Naive B cell (primary cell): ENCODE measurements around the gene TMEM132D. TPM values are rescaled to one million over a fixed set of nuclear protein-coding genes. Genes with fewer than 3 reads are reported as not detected.
A peak's percentile ranks its signal among the peaks of the same experiment; 100 is the strongest.

Source experiments
- ATAC-seq, 2 donors: fragments of 150-1000 bp; cut with Tn5 transposase; 2 replicates each; pipeline ENCODE4 v1.10.0; 2021; ENCODE audit warnings: low read depth in 2 of 2, mild to moderate bottlenecking in 2 of 2, moderate library complexity in 2 of 2
- DNase-seq: peaks from one replicate; pipeline ENCODE4 v3.0.0; 2022
- H3K27ac Mint-ChIP-seq, 6 donors: one replicate each; pipeline ENCODE4 v1.8.0; 2020 to 2022; ENCODE audit warnings: mild to moderate bottlenecking in 6 of 6, mixed read lengths in 6 of 6, moderate library complexity in 5 of 6, inconsistent platforms in 2 of 6
- H3K27me3 Mint-ChIP-seq, 3 donors: one replicate each; pipeline ENCODE4 v1.8.0; 2021 to 2022; ENCODE audit warnings: mixed read lengths in 3 of 3, mild to moderate bottlenecking in 1 of 3
- H3K36me3 Mint-ChIP-seq, 2 donors: one replicate each; pipeline ENCODE4 v1.8.0; 2020 to 2022; ENCODE audit warnings: mixed read lengths in 2 of 2, inconsistent platforms in 1 of 2, mild to moderate bottlenecking in 1 of 2
- H3K4me1 Mint-ChIP-seq, 3 donors: one replicate each; pipeline ENCODE4 v1.8.0; 2020 to 2022; ENCODE audit warnings: mixed read lengths in 3 of 3, inconsistent platforms in 1 of 3, mild to moderate bottlenecking in 1 of 3, moderate library complexity in 1 of 3
- H3K4me3 Mint-ChIP-seq, 8 donors: one replicate each; pipeline ENCODE4 v1.8.0; 2020 to 2022; ENCODE audit warnings: mild to moderate bottlenecking in 8 of 8, mixed read lengths in 8 of 8, moderate library complexity in 8 of 8, inconsistent platforms in 2 of 8
- H3K9me3 Mint-ChIP-seq, 7 donors: one replicate each; pipeline ENCODE4 v1.8.0; 2020 to 2022; ENCODE audit warnings: mixed read lengths in 7 of 7, mild to moderate bottlenecking in 5 of 7, inconsistent platforms in 2 of 7, moderate library complexity in 1 of 7
- polyA plus RNA-seq, 6 donors: library from polyadenylated mRNA; unstranded; fragments of 300-500 nt; fragmentation: Illumina TruSeq; gene quantifications; one replicate each; pipeline ENCODE4 v1.2.3, GENCODE V29; 2021; ENCODE audit warnings: low read depth in 6 of 6

The TMEM132D gene
- polyA plus RNA-seq, 6 donors from 2014 or later: not detected

DNA sequence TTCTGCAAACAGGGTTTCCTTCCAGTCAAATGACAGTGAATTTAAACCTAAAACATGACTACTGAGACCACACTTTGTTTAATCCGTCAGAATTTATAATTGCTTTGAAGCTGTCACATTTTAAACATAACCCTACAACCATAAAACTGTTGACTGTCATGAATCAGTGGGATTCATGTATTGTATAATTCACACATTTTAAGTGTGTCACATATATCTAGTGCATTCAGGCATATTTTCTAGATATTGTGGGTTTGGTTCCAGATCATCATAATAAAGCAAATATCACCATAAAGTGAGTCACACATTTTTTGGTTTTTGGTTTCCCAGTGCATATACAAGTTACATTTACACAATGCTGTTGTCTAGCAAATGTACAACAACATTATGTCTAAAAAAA, 304.4 kb downstream of the TMEM132D start:
- peaks cover 0 to 12% (median 6%) of the 10 kb centered on the region in 7 donors for H3K9me3 Mint-ChIP-seq
- H3K4me3 Mint-ChIP-seq: no peak overlapping the region
- H3K4me1 Mint-ChIP-seq: no peaks in the 10 kb centered on the region
- H3K27ac Mint-ChIP-seq: no peak overlapping the region
- ATAC-seq (no peak), DNase-seq (no peak)
- no peaks in the 10 kb centered on the region for H3K36me3 Mint-ChIP-seq
- no peaks in the 10 kb centered on the region for H3K27me3 Mint-ChIP-seq

DNA sequence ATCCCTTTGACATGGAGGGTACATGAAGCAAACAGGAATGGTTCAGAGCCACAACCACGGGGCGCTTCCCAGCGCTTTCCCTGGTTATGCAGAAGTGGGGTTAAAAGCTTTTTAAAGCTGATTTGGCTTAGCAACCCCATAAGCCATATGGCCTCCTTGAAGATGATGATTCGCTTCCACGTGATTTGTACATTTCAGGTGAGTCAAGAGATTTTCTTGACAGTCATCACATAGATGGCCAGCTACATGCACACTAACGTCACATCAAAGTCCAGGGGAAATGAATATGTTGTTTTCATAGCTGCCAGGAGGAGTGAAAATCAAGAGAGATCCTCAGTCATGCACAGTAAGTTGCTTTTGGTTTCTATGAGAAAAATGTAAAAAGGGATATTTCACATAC, 309.7 kb downstream of the TMEM132D start:
- no peak for DNase-seq
- ATAC-seq: no peak
- no peak overlapping the region for H3K27ac Mint-ChIP-seq
- H3K36me3 Mint-ChIP-seq: no peaks in the 10 kb centered on the region
- peaks cover 0 to 13% (median 1%) of the 10 kb centered on the region in 7 donors for H3K9me3 Mint-ChIP-seq
- H3K4me3 Mint-ChIP-seq: no peak overlapping the region
- no peaks in the 10 kb centered on the region for H3K4me1 Mint-ChIP-seq
- no peaks in the 10 kb centered on the region for H3K27me3 Mint-ChIP-seq

DNA sequence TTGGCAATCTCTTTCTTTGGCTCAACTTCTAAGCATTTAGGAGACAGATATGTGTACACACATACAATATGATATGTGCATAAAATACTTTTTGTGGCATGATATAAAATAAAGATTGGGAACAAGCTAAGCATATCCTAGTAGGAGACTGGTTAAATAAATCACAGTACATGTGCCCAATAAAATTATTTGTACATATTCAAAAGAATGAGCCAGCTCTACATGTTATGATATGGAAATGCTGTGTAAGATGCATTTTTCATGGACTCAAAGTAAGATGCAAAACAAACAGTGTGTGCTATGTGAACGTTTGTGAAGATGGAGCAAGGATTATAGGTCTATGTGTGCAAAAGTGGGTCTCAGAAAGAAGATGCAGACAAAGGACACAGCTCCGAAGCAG, 311.4 kb downstream of the TMEM132D start:
- DNase-seq (no peak), ATAC-seq (no peak)
- Mint-ChIP-seq H3K27ac (no peak overlapping the region), H3K27me3 (no peaks in the 10 kb centered on the region), H3K36me3 (no peaks in the 10 kb centered on the region), H3K4me3 (no peak overlapping the region), H3K4me1 (no peaks in the 10 kb centered on the region), H3K9me3 (peaks cover 4 to 22% (median 8%) of the 10 kb centered on the region in 7 donors)

DNA sequence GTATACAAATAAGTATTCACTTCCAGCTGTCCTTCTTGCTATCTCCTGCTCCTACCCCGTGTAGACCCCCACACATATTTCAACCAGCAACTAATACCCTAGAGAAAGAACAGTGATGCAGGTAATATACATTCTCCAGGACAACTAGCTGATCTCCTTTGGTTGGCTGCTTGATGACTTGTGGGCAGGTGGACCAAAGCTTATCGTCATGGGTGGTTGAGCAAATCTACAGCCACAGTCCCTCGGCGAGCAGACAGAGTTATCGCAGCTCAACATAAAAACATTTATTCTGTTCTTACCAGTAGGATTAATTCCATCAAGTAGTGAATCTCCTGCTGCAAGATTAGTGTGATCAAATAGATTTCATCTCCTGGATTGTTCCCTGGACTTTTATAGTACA, 314.3 kb downstream of the TMEM132D start:
- no peak for ATAC-seq
- DNase-seq: no peak
- Mint-ChIP-seq H3K9me3 (peaks cover 8 to 34% (median 12%) of the 10 kb centered on the region in 7 donors), H3K36me3 (no peaks in the 10 kb centered on the region), H3K4me1 (no peaks in the 10 kb centered on the region), H3K27ac (no peak overlapping the region), H3K27me3 (no peaks in the 10 kb centered on the region), H3K4me3 (no peak overlapping the region)

DNA sequence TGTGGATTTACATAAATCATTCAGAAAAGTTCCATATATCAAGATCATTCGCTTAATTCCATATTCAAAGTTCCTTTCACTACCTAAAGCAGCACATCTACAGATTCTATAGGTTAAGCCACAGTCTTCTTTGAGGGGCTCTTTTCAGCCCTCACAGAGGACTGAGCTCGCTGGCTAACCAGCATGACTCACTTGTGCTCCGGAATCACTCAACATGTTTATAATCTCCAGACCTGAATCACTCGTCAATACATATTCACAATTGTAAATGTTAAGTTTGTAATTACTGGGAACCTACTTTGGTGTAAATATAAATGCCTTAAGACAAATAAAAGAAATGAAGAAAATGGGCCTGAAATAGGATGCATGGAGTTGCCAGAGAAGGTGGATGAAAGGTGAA, 315.7 kb downstream of the TMEM132D start:
- Mint-ChIP-seq H3K4me3 (no peak overlapping the region), H3K36me3 (no peaks in the 10 kb centered on the region), H3K27me3 (no peaks in the 10 kb centered on the region), H3K4me1 (no peaks in the 10 kb centered on the region), H3K9me3 (peaks cover 8 to 38% (median 12%) of the 10 kb centered on the region in 7 donors), H3K27ac (peak overlapping the region in 1 of 6 donors; percentile 19)
- ATAC-seq: no peak
- DNase-seq: no peak

DNA sequence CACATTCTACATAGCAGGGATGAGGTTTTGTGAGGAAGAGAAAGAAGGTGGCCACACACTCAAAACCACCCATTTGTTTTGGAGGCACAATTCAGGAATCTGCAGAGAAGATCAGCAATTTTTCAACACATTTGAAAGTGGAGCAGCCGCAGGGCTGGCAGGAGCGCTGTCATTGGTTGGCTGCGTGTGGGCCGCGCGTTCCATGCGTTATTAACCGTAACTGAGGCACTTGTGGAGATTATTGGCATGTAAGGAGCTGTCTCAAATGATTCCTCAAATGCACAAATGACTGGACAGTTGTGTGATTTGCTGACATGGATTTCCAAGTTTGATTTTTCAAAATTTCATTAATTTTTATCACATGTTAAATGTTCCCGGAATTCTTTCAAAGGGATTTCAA, 318.5 kb downstream of the TMEM132D start:
- Mint-ChIP-seq H3K4me3 (no peak overlapping the region), H3K4me1 (no peaks in the 10 kb centered on the region), H3K27ac (no peak overlapping the region), H3K27me3 (no peaks in the 10 kb centered on the region), H3K36me3 (no peaks in the 10 kb centered on the region), H3K9me3 (peaks cover 11 to 38% (median 16%) of the 10 kb centered on the region in 7 donors)
- DNase-seq: no peak
- ATAC-seq: no peak

DNA sequence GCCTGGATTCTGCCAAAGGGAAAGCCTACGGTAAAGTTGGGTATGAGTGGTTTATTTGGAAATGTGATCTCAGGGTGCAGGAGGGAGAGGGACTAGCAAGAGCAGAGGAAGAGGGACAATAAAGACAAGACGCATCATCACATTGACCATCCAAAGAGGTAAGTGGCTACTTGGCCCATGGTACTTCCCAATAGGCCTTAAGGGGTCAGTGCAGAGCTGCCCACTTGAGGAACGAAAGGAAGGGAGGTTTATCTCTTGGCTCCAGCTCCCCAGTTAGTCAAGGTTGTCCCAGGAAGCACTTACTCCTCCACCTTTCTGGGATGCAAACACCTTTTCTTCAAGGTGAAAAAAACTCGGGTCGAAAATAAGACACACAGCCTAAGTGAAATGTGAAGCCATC, 323.9 kb downstream of the TMEM132D start:
- Mint-ChIP-seq H3K9me3 (peaks cover 0 to 14% (median 5%) of the 10 kb centered on the region in 7 donors), H3K36me3 (no peaks in the 10 kb centered on the region), H3K4me1 (no peaks in the 10 kb centered on the region), H3K27me3 (no peaks in the 10 kb centered on the region), H3K4me3 (no peak overlapping the region), H3K27ac (no peak overlapping the region)
- ATAC-seq (no peak), DNase-seq (no peak)

DNA sequence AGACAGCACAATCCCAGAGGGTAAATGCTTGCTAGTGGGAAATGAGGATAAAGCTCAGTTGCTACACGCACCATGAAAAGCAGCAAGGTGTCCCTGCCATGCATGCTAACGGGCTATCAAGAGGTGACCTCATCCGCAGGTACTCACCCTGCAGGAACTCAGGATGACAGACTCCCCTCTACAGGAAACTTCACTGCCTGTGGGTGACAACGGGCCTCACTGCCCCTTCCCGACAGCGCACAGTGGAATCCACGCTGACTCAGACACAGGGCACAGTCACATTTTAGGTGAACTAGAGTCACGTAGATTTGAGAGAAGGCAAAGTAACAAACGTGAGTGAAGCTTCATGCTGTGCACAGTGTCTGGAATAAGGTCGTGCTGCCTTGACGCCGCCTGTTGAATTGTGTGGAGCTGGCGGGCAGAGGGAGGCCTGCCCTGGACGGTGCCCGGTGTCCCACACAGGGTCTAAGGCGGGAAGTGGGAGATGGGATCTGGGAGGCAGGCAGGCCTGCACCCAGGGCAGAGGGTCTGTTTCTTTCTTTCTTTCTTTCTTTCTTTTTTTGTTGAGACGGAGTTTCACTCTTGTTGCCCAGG, 331.8 kb downstream of the TMEM132D start:
- H3K27ac Mint-ChIP-seq: no peak overlapping the region

DNA sequence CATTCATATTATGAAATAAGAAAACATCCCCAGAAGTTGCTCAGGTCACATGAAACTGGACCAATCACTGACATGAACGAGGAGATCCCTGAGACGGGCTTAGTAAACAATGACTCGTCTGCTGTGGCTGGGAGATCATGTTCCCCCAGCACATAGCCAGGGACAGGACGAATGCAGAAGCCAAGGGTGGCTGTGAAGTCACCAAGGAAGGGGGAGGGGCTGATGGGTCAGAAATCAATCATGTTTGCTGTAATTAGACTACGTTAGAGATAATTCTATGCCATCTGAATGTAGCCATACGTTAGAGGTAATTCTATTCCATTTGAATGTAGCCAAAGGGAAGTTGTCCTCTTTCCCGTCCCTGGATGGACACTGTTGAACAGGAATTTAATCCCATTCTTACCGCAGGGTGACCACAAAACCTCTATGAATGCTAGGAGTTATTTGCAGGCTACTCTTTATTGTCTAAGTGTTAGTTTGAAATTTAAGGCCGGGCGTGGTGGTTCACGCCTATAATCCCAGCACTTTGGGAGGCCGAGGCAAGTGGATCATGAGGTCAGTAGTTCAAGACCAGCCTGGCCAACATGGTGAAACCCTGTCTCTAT, 332.9 kb downstream of the TMEM132D start:
- H3K27me3 Mint-ChIP-seq: no peaks in the 10 kb centered on the region
- DNase-seq: no peak
- no peak overlapping the region for H3K27ac Mint-ChIP-seq
- no peaks in the 10 kb centered on the region for H3K4me1 Mint-ChIP-seq
- no peak for ATAC-seq
- no peaks in the 10 kb centered on the region for H3K36me3 Mint-ChIP-seq
- H3K9me3 Mint-ChIP-seq: peaks cover 0 to 2% (median 0%) of the 10 kb centered on the region in 7 donors
- no peak overlapping the region for H3K4me3 Mint-ChIP-seq

More for the DNA sequence above, 331.8 kb downstream of the TMEM132D start:
- DNase-seq (no peak), ATAC-seq (no peak)
- Mint-ChIP-seq H3K4me1 (no peaks in the 10 kb centered on the region), H3K27me3 (no peaks in the 10 kb centered on the region), H3K36me3 (no peaks in the 10 kb centered on the region), H3K4me3 (no peak overlapping the region), H3K9me3 (no peaks in the 10 kb centered on the region)

DNA sequence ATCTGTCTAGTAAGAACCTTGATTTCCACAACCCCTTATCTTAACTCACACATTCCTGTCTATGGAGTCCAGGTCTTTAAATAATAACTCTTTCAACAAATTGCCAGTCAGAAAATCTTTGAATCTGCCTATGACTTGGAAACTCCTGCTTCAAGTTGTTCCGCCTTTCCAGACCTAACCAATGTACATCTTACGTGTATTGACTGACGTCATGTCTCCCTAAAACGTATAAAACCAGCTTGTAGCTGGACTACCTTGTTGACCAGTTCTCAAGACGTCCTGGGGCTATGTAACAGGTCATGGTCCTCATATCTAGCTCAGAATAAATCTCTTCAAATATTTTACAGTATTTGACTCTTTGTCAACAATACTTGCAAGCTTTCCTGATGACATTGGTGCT, 337.0 kb downstream of the TMEM132D start:
- no peaks in the 10 kb centered on the region for H3K4me1 Mint-ChIP-seq
- no peak overlapping the region for H3K4me3 Mint-ChIP-seq
- DNase-seq (no peak), ATAC-seq (no peak)
- no peaks in the 10 kb centered on the region for H3K36me3 Mint-ChIP-seq
- H3K9me3 Mint-ChIP-seq: peaks cover 0 to 6% (median 0%) of the 10 kb centered on the region in 7 donors
- no peak overlapping the region for H3K27ac Mint-ChIP-seq
- no peaks in the 10 kb centered on the region for H3K27me3 Mint-ChIP-seq

DNA sequence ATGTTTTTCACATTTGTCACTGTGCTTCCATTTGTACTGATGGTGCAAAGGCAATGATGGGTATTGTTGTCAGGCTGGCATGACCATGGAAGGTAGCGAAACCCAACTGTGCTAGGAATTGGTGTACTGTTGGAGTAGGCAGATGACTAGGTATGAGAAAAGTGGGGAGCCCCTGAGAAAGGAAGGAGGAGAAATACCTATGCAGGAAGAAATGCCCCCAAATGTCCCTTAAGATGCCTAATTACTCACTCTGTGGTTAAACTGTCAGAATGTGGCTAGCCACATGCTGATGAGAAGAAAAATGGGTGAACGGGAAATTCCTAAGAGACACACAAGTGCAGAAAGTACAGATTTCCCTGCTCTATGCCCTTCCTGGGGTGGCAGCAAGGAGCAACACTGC, 339.1 kb downstream of the TMEM132D start:
- no peak overlapping the region for H3K4me3 Mint-ChIP-seq
- no peaks in the 10 kb centered on the region for H3K4me1 Mint-ChIP-seq
- no peaks in the 10 kb centered on the region for H3K36me3 Mint-ChIP-seq
- H3K27me3 Mint-ChIP-seq: no peaks in the 10 kb centered on the region
- no peak overlapping the region for H3K27ac Mint-ChIP-seq
- no peak for ATAC-seq
- H3K9me3 Mint-ChIP-seq: peaks cover 0 to 6% (median 0%) of the 10 kb centered on the region in 7 donors
- DNase-seq: no peak

DNA sequence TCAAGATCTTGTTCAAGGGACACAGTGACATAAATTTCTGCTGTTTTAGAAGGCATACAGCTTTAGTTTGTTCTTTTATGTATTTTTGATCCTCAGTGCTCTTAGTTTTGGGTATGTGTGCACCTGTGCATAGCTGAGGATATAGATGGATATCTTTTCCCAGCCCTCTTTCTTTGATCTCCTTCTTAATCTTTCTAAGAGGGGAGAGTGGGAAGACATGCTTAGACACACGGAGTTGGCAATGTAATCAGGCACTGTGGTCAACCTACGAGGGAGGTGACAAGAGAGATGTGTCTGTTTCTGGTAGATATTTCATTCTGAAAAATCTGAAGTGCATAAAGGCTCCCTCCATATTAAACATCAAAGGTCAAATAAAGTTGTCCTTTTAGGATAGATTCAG, 340.6 kb downstream of the TMEM132D start:
- peaks cover 0 to 6% (median 2%) of the 10 kb centered on the region in 7 donors for H3K9me3 Mint-ChIP-seq
- DNase-seq: no peak
- H3K4me1 Mint-ChIP-seq: no peaks in the 10 kb centered on the region
- H3K36me3 Mint-ChIP-seq: no peaks in the 10 kb centered on the region
- ATAC-seq: no peak
- no peak overlapping the region for H3K4me3 Mint-ChIP-seq
- no peaks in the 10 kb centered on the region for H3K27me3 Mint-ChIP-seq
- H3K27ac Mint-ChIP-seq: peak overlapping the region in 1 of 6 donors; percentile 44

DNA sequence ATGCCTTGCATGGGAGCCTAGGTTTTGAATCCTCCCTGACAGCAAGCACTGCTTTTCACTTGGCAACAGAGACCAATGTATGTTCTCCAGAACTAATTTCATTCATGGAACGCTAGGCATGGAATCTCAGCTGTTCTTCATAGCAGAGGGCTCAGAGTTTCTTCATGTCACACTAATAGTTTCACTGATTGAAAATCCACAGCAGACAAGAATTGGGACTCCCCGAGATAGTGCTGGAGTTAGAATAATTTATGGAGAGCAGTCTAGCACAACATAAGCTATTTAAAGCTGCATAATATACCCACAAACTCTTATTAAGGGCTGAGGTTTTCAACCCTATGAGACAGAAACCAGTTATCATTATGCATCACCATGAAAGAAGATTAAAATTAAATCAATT, 342.5 kb downstream of the TMEM132D start:
- peaks cover 0 to 6% (median 2%) of the 10 kb centered on the region in 7 donors for H3K9me3 Mint-ChIP-seq
- H3K4me3 Mint-ChIP-seq: no peak overlapping the region
- no peaks in the 10 kb centered on the region for H3K4me1 Mint-ChIP-seq
- H3K36me3 Mint-ChIP-seq: no peaks in the 10 kb centered on the region
- no peak overlapping the region for H3K27ac Mint-ChIP-seq
- DNase-seq (no peak), ATAC-seq (no peak)
- H3K27me3 Mint-ChIP-seq: no peaks in the 10 kb centered on the region

DNA sequence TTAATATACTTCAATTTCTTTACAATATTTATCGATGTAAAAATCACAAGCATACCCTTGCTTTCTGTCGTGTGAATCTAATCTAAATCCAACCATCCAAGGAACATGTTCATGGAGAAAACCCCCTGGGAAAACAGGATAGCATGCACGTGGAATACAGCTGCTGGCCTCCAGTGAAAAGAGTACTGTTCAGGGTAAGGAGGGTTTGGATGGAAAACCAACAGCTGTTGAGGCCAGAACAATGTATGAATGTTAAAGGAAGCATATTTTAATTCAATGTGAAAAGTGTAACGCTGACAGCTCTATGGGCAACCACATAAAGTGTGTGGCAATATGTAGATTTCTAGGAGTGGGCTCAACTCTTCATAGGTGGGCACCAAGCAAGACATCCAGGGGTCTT, 344.0 kb downstream of the TMEM132D start:
- Mint-ChIP-seq H3K4me3 (no peak overlapping the region), H3K36me3 (no peaks in the 10 kb centered on the region), H3K9me3 (peaks cover 0 to 8% (median 2%) of the 10 kb centered on the region in 7 donors), H3K27me3 (no peaks in the 10 kb centered on the region), H3K27ac (no peak overlapping the region), H3K4me1 (no peaks in the 10 kb centered on the region)
- ATAC-seq (no peak), DNase-seq (no peak)
